ENCODE measurements around the gene ALG14.
"Not testable (repeated sequence)": the region's sequence is repeated elsewhere in the genome, so short reads cannot be mapped to it uniquely, and the experiment has no call there.

Gene ALG14

GRCh38 chr1:94954263-94955220, 118.2 kb downstream of the ALG14 start:
- DNase-seq (ENCODE audit: low read depth in 2 of 2): no peak

GRCh38 chr1:94953746-94954145, 119.0 kb downstream of the ALG14 start:
- DNase-seq (ENCODE audit: low read depth in 2 of 2): no peak

GRCh38 chr1:94953107-94953506, 119.6 kb downstream of the ALG14 start:
- no peak for DNase-seq (ENCODE audit: low read depth in 2 of 2)

GRCh38 chr1:94952539-94952938, 120.2 kb downstream of the ALG14 start:
- DNase-seq (ENCODE audit: low read depth in 2 of 2): no peak

- DNase-seq (ENCODE audit: low read depth in 2 of 2): no peak
Observed at GRCh38 chr1:94951509-94952208, 121.1 kb downstream of the ALG14 start.

GRCh38 chr1:94951046-94951445, 121.7 kb downstream of the ALG14 start:
- no peak for DNase-seq (ENCODE audit: low read depth in 2 of 2)

- DNase-seq (ENCODE audit: low read depth in 2 of 2): no peak
Observed at GRCh38 chr1:94949681-94950661, 122.8 kb downstream of the ALG14 start.

- peak; percentile 68 to 73 for DNase-seq (ENCODE audit: low read depth in 2 of 2)
Observed at GRCh38 chr1:94947437-94947836, 125.3 kb downstream of the ALG14 start.

- DNase-seq (ENCODE audit: low read depth in 2 of 2): no peak
Observed at GRCh38 chr1:94946886-94947285, 125.9 kb downstream of the ALG14 start.

GRCh38 chr1:94942171-94943128, 130.3 kb downstream of the ALG14 start:
- DNase-seq (ENCODE audit: low read depth in 2 of 2): no peak

- DNase-seq (ENCODE audit: low read depth in 2 of 2): not testable (repeated sequence)
Observed at GRCh38 chr1:94941480-94941879, 131.3 kb downstream of the ALG14 start.

GRCh38 chr1:94940738-94941137, 132.0 kb downstream of the ALG14 start:
- no peak for DNase-seq (ENCODE audit: low read depth in 2 of 2)

- no peak for DNase-seq (ENCODE audit: low read depth in 2 of 2)
Observed at GRCh38 chr1:94937820-94938219, 134.9 kb downstream of the ALG14 start.

- DNase-seq (ENCODE audit: low read depth in 2 of 2): no peak
Observed at GRCh38 chr1:94936861-94937620, 135.7 kb downstream of the ALG14 start.

- DNase-seq (ENCODE audit: low read depth in 2 of 2): no peak
Observed at GRCh38 chr1:94935476-94935875, 137.3 kb downstream of the ALG14 start.

GRCh38 chr1:94935034-94935433, 137.7 kb downstream of the ALG14 start:
- DNase-seq (ENCODE audit: low read depth in 2 of 2): no peak

GRCh38 chr1:94934551-94934950, 138.2 kb downstream of the ALG14 start:
- no peak for DNase-seq (ENCODE audit: low read depth in 2 of 2)

- DNase-seq (ENCODE audit: low read depth in 2 of 2): no peak
Observed at GRCh38 chr1:94931254-94931841, 141.4 kb downstream of the ALG14 start.
